Left ventricle myocardium superior (tissue), 1 donor: ENCODE data around the gene TMEM92. TPM values are rescaled to one million over a fixed set of nuclear protein-coding genes. Genes with fewer than 3 reads are reported as not detected.

Experiments
- ATAC-seq: fragments of 200-7000 bp; cut with Tn5 transposase; one replicate; pipeline ENCODE4 v1.9.1; 2020; ENCODE audit warnings: mild to moderate bottlenecking, moderate library complexity
- DNase-seq: peaks from one replicate; pipeline ENCODE4 v3.0.0-alpha.2; 2020
- intact Hi-C: fragments of 100-400 bp; cut with micrococcal nuclease; formaldehyde crosslinking; loops from one replicate; pipeline ENCODE4 v1.11.0; 2022
- long read RNA-seq: library from polyadenylated mRNA; unstranded; transcript quantifications from one replicate; pipeline ENCODE4 v2.0.0, GENCODE V29; 2021
- total RNA-seq: library from RNA; stranded (reverse); fragmentation: NEBNext Ultra II Directional; extraction: Animal tissue kit (Norgen Biotek cat#: 25700); gene quantifications from one replicate; pipeline ENCODE4 v1.2.1, GENCODE V29; 2021
- donor health status: DM: no; HTN: yes; CAD: no; lungs with severe emphysema.

The TMEM92 gene
- not detected for total RNA-seq
- long read RNA-seq: 0 reads

- DNase-seq: no peak
- intact Hi-C loops: loop anchor here (5.0 kb wide), 1 partner anchor 72 kb away; the partner anchor contains the start of gene COL1A1
- no peak for ATAC-seq
Measured at GRCh38 chr17:50274142-50274896, at the start of gene TMEM92. TMEM92 (plus strand) TSS chr17:50274466; CDS start chr17:50274502, 36 bp downstream.

- intact Hi-C loops: no loop called here
- DNase-seq (no peak), ATAC-seq (no peak)
Measured at GRCh38 chr17:50225701-50226240, 48.5 kb upstream of the TMEM92 start.

- no peak for DNase-seq
- ATAC-seq: no peak
- intact Hi-C loops: no loop called here
Measured at GRCh38 chr17:50234581-50234980, 39.7 kb upstream of the TMEM92 start.

- intact Hi-C loops: no loop called here
- ATAC-seq (no peak), DNase-seq (no peak)
Measured at GRCh38 chr17:50237901-50238300, 36.4 kb upstream of the TMEM92 start.

- ATAC-seq (no peak), DNase-seq (no peak)
- intact Hi-C loops: no loop called here
Measured at GRCh38 chr17:50238601-50239280, 35.5 kb upstream of the TMEM92 start.

GRCh38 chr17:50239937-50240336 lies 34.3 kb upstream of the TMEM92 start:
- intact Hi-C loops: no loop called here
- DNase-seq: no peak
- ATAC-seq: peak; percentile 84

- ATAC-seq: no peak
- intact Hi-C loops: no loop called here
- no peak for DNase-seq
Measured at GRCh38 chr17:50240851-50241250, 33.4 kb upstream of the TMEM92 start.

GRCh38 chr17:50241431-50241830 lies 32.8 kb upstream of the TMEM92 start:
- intact Hi-C loops: no loop called here
- no peak for ATAC-seq
- no peak for DNase-seq

GRCh38 chr17:50244771-50245170 lies 29.5 kb upstream of the TMEM92 start:
- no peak for DNase-seq
- ATAC-seq: no peak
- intact Hi-C loops: no loop called here

- ATAC-seq: no peak
- intact Hi-C loops: no loop called here
Measured at GRCh38 chr17:50248255-50248654, 26.0 kb upstream of the TMEM92 start.

GRCh38 chr17:50252781-50253180 lies 21.5 kb upstream of the TMEM92 start:
- ATAC-seq (no peak), DNase-seq (no peak)
- intact Hi-C loops: no loop called here

More at GRCh38 chr17:50248255-50248654, 26.0 kb upstream of the TMEM92 start:
- no peak for DNase-seq

GRCh38 chr17:50255766-50256635 lies 18.3 kb upstream of the TMEM92 start:
- ATAC-seq: no peak
- intact Hi-C loops: no loop called here
- DNase-seq: no peak

- DNase-seq: no peak
- no peak for ATAC-seq
Measured at GRCh38 chr17:50256826-50257618, 17.2 kb upstream of the TMEM92 start.

GRCh38 chr17:50257676-50258224 lies 16.5 kb upstream of the TMEM92 start:
- DNase-seq: no peak
- intact Hi-C loops: no loop called here
- ATAC-seq: peak; percentile 26

More at GRCh38 chr17:50256826-50257618, 17.2 kb upstream of the TMEM92 start:
- intact Hi-C loops: no loop called here

- intact Hi-C loops: no loop called here
- DNase-seq: no peak
- peak; percentile 47 for ATAC-seq
Measured at GRCh38 chr17:50258647-50259476, 15.4 kb upstream of the TMEM92 start.

- ATAC-seq: no peak
- intact Hi-C loops: no loop called here
- no peak for DNase-seq
Measured at GRCh38 chr17:50259477-50260324, 14.6 kb upstream of the TMEM92 start.

- no peak for DNase-seq
Measured at GRCh38 chr17:50260501-50260911, 13.8 kb upstream of the TMEM92 start.

More at GRCh38 chr17:50260501-50260911, 13.8 kb upstream of the TMEM92 start:
- intact Hi-C loops: no loop called here
- ATAC-seq: no peak
